Natural killer cell treated with Interleukin-12 subunit alpha and Interleukin-12 subunit beta and Interleukin-15 and Interleukin-18, amount 100 ng/mL, for 72 hours (primary cell): ENCODE data around the gene CBLB. TPM values are rescaled to one million over a fixed set of nuclear protein-coding genes. Genes with fewer than 3 reads are reported as not detected.
A peak's percentile ranks its signal among the peaks of the same experiment; 100 is the strongest.

Source experiments
- ATAC-seq, 2 donors: fragments of 150-1000 bp; cut with Tn5 transposase in 1 of 2; sonication (Bioruptor Pico), chemical (Tn5 transposase) in 1 of 2; 2 replicates each; pipeline ENCODE4 v1.10.0; 2021
- DNase-seq: peaks from one replicate; pipeline ENCODE4 v3.0.0; 2022; ENCODE audit warnings: low spot score
- H3K27ac Mint-ChIP-seq, 2 donors: 1 replicate in 1 of 2; 2 replicates in 1 of 2; pipeline ENCODE4 v1.8.0; 2022; ENCODE audit warnings: mixed read lengths in 2 of 2, mild to moderate bottlenecking in 1 of 2, moderate library complexity in 1 of 2
- H3K27me3 Mint-ChIP-seq, 2 donors: 1 replicate in 1 of 2; 2 replicates in 1 of 2; pipeline ENCODE4 v1.8.0; 2022; ENCODE audit warnings: mixed read lengths in 2 of 2
- H3K36me3 Mint-ChIP-seq: one replicate; pipeline ENCODE4 v1.8.0; 2022; ENCODE audit warnings: mixed read lengths
- H3K4me1 Mint-ChIP-seq, 2 donors: 1 replicate in 1 of 2; 2 replicates in 1 of 2; pipeline ENCODE4 v1.8.0; 2022; ENCODE audit warnings: low read depth in 2 of 2, mixed read lengths in 2 of 2, mild to moderate bottlenecking in 1 of 2
- H3K4me3 Mint-ChIP-seq: one replicate; pipeline ENCODE4 v1.8.0; 2022; ENCODE audit warnings: mixed read lengths
- H3K9me3 Mint-ChIP-seq: 2 replicates; pipeline ENCODE4 v1.8.0; 2022; ENCODE audit warnings: mixed read lengths
- total RNA-seq, 2 donors: library from RNA; stranded (reverse); gene quantifications; one replicate each; pipeline ENCODE4 v1.2.3, GENCODE V29; 2022

The CBLB gene
- total RNA-seq, 2 donors from 2014 or later = 70.8 to 78.3 TPM

DNA sequence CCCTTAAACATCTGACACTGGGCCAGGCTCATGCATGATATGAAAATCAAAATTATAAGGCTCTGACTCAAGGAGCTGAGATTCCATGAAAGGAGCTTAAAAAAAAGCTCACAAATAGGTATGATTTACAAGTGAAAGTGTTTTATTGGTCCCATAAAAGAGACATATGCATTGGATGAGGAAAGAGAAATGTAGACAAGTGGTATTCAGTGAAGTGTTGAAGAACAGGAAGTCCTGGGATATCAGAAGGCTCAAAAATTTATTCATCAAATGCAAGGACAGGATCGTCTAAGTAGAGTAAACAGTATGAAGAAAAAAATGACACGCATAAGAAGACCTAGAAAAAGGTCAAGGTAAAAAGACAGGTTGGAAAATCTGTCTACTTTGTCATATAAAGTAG lies 188.9 kb downstream of the CBLB start:
- no peaks in the 10 kb centered on the region for H3K9me3 Mint-ChIP-seq
- no peak overlapping the region for H3K4me3 Mint-ChIP-seq
- ATAC-seq (no peak), DNase-seq (no peak)
- H3K27me3 Mint-ChIP-seq = no peaks in the 10 kb centered on the region
- no peak overlapping the region for H3K27ac Mint-ChIP-seq
- H3K36me3 Mint-ChIP-seq = peaks cover 32% of the 10 kb centered on the region
- peaks cover 0 to 9% of the 10 kb centered on the region in 2 donors for H3K4me1 Mint-ChIP-seq

- peaks cover 44% of the 10 kb centered on the region for H3K36me3 Mint-ChIP-seq
- no peak overlapping the region for H3K4me3 Mint-ChIP-seq
- H3K4me1 Mint-ChIP-seq = peaks cover 9% of the 10 kb centered on the region in 2 donors
- no peak overlapping the region for H3K27ac Mint-ChIP-seq
- no peaks in the 10 kb centered on the region for H3K9me3 Mint-ChIP-seq
- DNase-seq (no peak), ATAC-seq (no peak)
- H3K27me3 Mint-ChIP-seq = no peaks in the 10 kb centered on the region
Observed at GRCh38 chr3:105678017-105678416, 190.8 kb downstream of the CBLB start.

GRCh38 chr3:105676621-105677300 lies 192.1 kb downstream of the CBLB start:
- Mint-ChIP-seq H3K9me3 (no peaks in the 10 kb centered on the region), H3K27ac (peak overlapping the region; percentile 22 to 44), H3K27me3 (no peaks in the 10 kb centered on the region), H3K4me1 (peaks cover 9 to 12% of the 10 kb centered on the region in 2 donors), H3K4me3 (no peak overlapping the region), H3K36me3 (peaks cover 44% of the 10 kb centered on the region)
- DNase-seq = peak; percentile 60
- peak; percentile 79 to 84 for ATAC-seq

DNA sequence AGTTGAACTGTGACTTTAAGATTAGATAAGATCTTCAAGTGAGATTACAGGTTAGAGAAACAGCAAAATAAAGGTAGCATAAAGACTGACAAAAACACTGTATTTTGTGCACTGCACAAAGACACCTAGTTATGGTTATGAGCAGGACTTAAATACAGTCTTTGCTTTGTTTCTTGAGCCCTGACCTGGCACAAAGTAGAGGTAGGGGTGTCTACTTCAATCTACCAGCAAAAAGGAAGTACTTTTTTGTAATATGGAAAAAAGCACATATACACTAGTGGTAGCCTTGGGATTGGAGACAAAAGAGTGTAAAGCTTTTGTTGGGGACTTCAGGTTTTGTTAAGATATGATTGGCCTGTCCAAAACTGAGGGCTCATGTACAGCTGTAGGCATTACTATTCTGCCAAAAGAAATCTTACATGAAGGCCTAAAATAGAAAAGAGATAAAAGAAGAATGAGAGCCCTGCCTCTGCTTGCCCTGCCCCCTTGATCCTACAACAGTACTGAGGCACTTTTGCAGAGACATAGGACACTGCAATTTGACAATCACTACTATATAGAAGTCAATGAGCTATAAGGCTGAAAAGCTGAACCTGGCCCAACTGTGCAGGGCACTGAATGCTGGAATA lies 194.3 kb downstream of the CBLB start:
- no peaks in the 10 kb centered on the region for H3K9me3 Mint-ChIP-seq
- H3K36me3 Mint-ChIP-seq = peaks cover 35% of the 10 kb centered on the region
- no peak for DNase-seq
- no peak overlapping the region for H3K4me3 Mint-ChIP-seq
- no peak for ATAC-seq
- peak overlapping the region in 1 of 2 donors; percentile 18 for H3K27ac Mint-ChIP-seq
- H3K4me1 Mint-ChIP-seq = peaks cover 9 to 12% of the 10 kb centered on the region in 2 donors
- no peaks in the 10 kb centered on the region for H3K27me3 Mint-ChIP-seq

- Mint-ChIP-seq H3K4me1 (peaks cover 12 to 16% of the 10 kb centered on the region in 2 donors), H3K4me3 (no peak overlapping the region), H3K36me3 (peaks cover 35% of the 10 kb centered on the region), H3K9me3 (no peaks in the 10 kb centered on the region), H3K27ac (peak overlapping the region in 1 of 2 donors; percentile 18), H3K27me3 (no peaks in the 10 kb centered on the region)
- no peak for ATAC-seq
- no peak for DNase-seq
Observed at GRCh38 chr3:105672996-105673395, 195.8 kb downstream of the CBLB start.

- no peaks in the 10 kb centered on the region for H3K9me3 Mint-ChIP-seq
- H3K36me3 Mint-ChIP-seq = peaks cover 12% of the 10 kb centered on the region
- no peak for DNase-seq
- peaks cover 0 to 9% of the 10 kb centered on the region in 2 donors for H3K4me1 Mint-ChIP-seq
- H3K4me3 Mint-ChIP-seq = no peak overlapping the region
- no peak for ATAC-seq
- no peaks in the 10 kb centered on the region for H3K27me3 Mint-ChIP-seq
- peak overlapping the region; percentile 9 to 17 for H3K27ac Mint-ChIP-seq
Observed at GRCh38 chr3:105662306-105662705, 206.5 kb downstream of the CBLB start.

GRCh38 chr3:105661461-105661860 lies 207.4 kb downstream of the CBLB start:
- H3K27me3 Mint-ChIP-seq = no peaks in the 10 kb centered on the region
- no peak overlapping the region for H3K4me3 Mint-ChIP-seq
- H3K27ac Mint-ChIP-seq = peak overlapping the region in 1 of 2 donors; percentile 9
- no peaks in the 10 kb centered on the region for H3K9me3 Mint-ChIP-seq
- DNase-seq (no peak), ATAC-seq (no peak)
- peaks cover 12% of the 10 kb centered on the region for H3K36me3 Mint-ChIP-seq
- peaks cover 0 to 9% of the 10 kb centered on the region in 2 donors for H3K4me1 Mint-ChIP-seq

DNA sequence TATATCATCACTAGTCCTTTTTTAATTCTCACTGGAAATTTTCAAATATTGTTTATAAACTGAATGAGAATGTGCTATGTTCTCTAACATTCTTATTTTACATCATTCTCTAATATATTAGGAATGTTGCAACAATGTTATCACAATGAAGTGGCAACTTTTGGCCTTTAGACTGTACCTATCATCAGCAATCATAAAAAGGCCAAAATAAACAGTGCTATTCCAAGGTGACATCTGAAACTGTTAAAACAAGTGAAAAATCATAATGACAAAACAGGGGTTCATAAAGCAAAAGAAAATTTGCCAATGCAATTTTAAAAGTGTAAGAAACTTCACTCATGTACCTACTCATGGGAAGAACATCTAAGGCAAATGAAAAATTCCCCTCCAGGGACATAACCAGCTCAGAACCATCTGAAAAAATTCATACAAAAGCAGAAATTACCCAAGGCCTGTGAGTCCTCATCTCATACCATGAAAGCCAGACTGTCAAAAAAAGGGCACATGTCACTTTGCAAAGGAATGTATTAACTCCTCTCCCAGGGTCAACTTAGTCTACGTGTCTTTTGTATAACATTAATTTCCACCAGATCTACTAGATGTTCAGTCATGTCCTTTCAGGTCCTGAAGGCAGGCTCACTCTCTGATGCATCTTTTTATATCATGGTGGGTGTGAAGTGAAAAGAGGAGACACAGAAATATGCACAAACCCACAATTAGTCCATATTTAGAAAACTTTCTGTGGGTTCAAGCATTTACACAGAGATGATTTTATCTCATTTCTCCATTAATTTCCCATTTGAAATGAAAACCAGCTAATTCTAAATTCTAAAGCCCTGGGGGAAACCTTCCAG lies 211.9 kb downstream of the CBLB start:
- Mint-ChIP-seq H3K4me1 (peaks cover 0 to 3% of the 10 kb centered on the region in 2 donors), H3K27ac (no peak overlapping the region)

DNA sequence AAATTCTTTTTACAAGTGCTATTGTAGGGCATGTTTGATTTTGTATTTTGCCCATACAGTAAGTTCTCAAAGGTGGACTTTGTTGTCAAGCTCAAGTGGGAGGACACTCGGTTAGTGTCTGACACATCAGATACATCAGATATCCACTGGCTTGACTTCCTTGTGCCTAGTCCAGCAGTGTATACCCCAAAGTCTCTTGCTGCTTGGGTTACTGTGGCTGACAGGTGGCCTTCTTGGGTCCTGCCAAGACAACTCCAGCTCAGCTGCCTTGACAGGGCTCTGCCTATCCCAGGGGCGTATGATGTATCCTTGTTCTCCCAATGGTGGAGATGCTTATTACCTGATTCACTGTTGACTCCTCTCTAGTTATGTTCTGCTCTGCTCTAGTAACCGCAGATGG lies 214.9 kb downstream of the CBLB start:
- no peak for ATAC-seq

More for the DNA sequence above, 211.9 kb downstream of the CBLB start:
- H3K36me3 Mint-ChIP-seq = peaks cover 7% of the 10 kb centered on the region
- H3K9me3 Mint-ChIP-seq = no peaks in the 10 kb centered on the region
- ATAC-seq (no peak), DNase-seq (no peak)
- no peak overlapping the region for H3K4me3 Mint-ChIP-seq
- H3K27me3 Mint-ChIP-seq = no peaks in the 10 kb centered on the region

GRCh38 chr3:105653166-105653565 lies 215.6 kb downstream of the CBLB start:
- ATAC-seq (no peak), DNase-seq (no peak)
- Mint-ChIP-seq H3K27ac (no peak overlapping the region), H3K36me3 (peaks cover 2% of the 10 kb centered on the region), H3K4me1 (no peaks in the 10 kb centered on the region), H3K4me3 (no peak overlapping the region), H3K9me3 (no peaks in the 10 kb centered on the region), H3K27me3 (no peaks in the 10 kb centered on the region)

More for the DNA sequence above, 214.9 kb downstream of the CBLB start:
- Mint-ChIP-seq H3K27ac (no peak overlapping the region), H3K4me1 (no peaks in the 10 kb centered on the region), H3K9me3 (no peaks in the 10 kb centered on the region), H3K4me3 (no peak overlapping the region), H3K36me3 (peaks cover 7% of the 10 kb centered on the region), H3K27me3 (no peaks in the 10 kb centered on the region)
- DNase-seq = no peak

DNA sequence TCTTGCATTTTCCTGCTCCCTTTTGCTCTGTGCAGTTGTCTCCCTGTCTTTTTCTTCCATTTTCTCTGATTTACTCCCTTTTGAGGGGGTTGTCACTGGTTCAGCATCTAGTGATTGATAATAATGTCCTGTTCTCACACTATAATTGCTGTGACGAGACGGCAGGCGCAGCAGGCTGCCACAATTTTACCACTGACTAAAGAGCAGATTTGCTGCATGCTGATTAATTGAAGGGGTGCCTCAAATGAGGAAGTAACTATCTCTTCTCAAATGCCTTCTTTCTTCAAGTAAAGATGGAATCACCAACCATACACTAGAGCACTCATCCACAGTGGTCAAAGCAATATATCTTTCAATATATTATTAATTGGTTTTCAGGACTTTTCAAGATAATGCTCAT lies 219.3 kb downstream of the CBLB start:
- Mint-ChIP-seq H3K27ac (no peak overlapping the region), H3K4me3 (no peak overlapping the region), H3K4me1 (no peaks in the 10 kb centered on the region), H3K27me3 (no peaks in the 10 kb centered on the region), H3K36me3 (no peaks in the 10 kb centered on the region), H3K9me3 (no peaks in the 10 kb centered on the region)
- no peak for DNase-seq
- no peak for ATAC-seq

- no peak overlapping the region for H3K4me3 Mint-ChIP-seq
- H3K4me1 Mint-ChIP-seq = no peaks in the 10 kb centered on the region
- H3K27ac Mint-ChIP-seq = no peak overlapping the region
- H3K36me3 Mint-ChIP-seq = no peaks in the 10 kb centered on the region
- H3K27me3 Mint-ChIP-seq = no peaks in the 10 kb centered on the region
- DNase-seq (no peak), ATAC-seq (no peak)
- peaks cover 4% of the 10 kb centered on the region for H3K9me3 Mint-ChIP-seq
Observed at GRCh38 chr3:105647047-105647446, 221.8 kb downstream of the CBLB start.

DNA sequence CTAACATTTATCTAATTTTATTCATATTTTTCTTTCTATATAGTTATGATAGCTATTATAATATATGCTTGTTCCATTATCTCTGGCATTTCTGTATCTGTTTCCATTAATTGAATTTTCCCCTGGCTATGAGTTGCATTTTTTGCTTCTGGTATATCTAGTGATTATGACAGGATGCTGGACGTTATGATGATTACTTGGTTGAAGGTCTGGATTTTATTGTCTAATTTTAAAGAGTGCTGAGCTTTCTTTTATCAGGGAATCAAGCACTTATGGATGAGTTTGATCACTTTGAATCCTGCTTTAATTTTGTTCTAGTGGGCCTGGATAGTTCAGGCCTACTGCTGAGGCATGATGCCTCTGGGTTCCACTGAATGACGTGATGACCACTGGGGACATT lies 229.7 kb downstream of the CBLB start:
- no peaks in the 10 kb centered on the region for H3K27me3 Mint-ChIP-seq
- ATAC-seq = no peak
- no peak overlapping the region for H3K4me3 Mint-ChIP-seq
- H3K9me3 Mint-ChIP-seq = peaks cover 5% of the 10 kb centered on the region
- no peak overlapping the region for H3K27ac Mint-ChIP-seq
- H3K4me1 Mint-ChIP-seq = no peaks in the 10 kb centered on the region
- H3K36me3 Mint-ChIP-seq = no peaks in the 10 kb centered on the region
- DNase-seq = no peak

- H3K27me3 Mint-ChIP-seq = peaks cover 2 to 6% of the 10 kb centered on the region in 2 donors
- no peak overlapping the region for H3K27ac Mint-ChIP-seq
Observed at GRCh38 chr3:105634708-105635107, 234.1 kb downstream of the CBLB start.

More at GRCh38 chr3:105634708-105635107, 234.1 kb downstream of the CBLB start:
- no peak for DNase-seq
- H3K9me3 Mint-ChIP-seq = no peaks in the 10 kb centered on the region
- no peaks in the 10 kb centered on the region for H3K4me1 Mint-ChIP-seq
- no peak overlapping the region for H3K4me3 Mint-ChIP-seq
- no peaks in the 10 kb centered on the region for H3K36me3 Mint-ChIP-seq
- ATAC-seq = no peak
